GM12874 (cell line): Measurements from ENCODE around the gene ALOX15.

Experiments
- TF ChIP-seq, protein P1 (sequence below): IDR thresholded peaks from 2 replicates; pipeline ENCODE4 v1.5.1; 2011; ENCODE audit warnings: low read depth, mild to moderate bottlenecking, control low read depth, low read length, moderate library complexity; ENCODE audit not compliant: insufficient read depth

ALOX15 gene

DNA sequence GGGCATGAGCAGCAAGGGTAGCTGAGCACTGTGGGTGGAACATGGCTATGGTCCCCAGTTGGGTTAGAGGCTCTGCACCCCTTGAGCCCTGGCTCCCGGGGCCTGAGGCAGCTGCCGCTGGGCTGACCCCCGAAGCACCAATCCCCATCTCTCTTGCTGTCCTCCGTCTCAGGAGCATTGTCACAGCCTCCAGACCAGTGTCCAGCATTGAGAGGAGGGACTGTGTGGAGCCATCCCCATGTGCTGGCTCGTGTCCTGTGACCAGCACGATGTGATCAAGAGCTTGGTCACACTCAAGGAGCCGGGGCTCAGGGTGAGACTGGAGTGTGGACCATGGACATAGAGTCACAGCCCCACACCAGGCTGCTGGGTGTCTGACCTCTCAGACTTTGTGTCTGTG lies 54.3 kb downstream of the ALOX15 start:
- TF ChIP-seq, protein P1, sequence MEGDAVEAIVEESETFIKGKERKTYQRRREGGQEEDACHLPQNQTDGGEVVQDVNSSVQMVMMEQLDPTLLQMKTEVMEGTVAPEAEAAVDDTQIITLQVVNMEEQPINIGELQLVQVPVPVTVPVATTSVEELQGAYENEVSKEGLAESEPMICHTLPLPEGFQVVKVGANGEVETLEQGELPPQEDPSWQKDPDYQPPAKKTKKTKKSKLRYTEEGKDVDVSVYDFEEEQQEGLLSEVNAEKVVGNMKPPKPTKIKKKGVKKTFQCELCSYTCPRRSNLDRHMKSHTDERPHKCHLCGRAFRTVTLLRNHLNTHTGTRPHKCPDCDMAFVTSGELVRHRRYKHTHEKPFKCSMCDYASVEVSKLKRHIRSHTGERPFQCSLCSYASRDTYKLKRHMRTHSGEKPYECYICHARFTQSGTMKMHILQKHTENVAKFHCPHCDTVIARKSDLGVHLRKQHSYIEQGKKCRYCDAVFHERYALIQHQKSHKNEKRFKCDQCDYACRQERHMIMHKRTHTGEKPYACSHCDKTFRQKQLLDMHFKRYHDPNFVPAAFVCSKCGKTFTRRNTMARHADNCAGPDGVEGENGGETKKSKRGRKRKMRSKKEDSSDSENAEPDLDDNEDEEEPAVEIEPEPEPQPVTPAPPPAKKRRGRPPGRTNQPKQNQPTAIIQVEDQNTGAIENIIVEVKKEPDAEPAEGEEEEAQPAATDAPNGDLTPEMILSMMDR: no peak

DNA sequence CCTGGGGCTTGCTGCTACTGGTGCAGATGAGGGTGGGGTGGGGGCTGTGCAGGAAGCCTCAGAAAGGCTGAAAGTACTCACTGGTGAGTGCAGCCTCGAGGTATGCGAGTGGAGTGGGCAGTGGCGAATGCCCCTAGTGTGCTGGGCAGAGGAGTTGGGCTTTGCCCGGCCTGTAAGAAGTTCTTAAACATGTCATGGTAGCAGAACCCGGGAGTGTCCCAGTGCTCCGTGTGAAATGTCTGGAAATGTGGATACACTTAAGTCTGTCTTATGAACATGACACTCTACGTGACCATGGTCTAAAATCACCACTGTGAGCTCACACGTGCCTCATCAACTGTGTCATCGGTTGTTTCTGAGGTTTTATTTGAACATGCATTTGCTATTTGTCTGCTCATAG lies 55.4 kb downstream of the ALOX15 start:
- TF ChIP-seq, protein P1: no peak

DNA sequence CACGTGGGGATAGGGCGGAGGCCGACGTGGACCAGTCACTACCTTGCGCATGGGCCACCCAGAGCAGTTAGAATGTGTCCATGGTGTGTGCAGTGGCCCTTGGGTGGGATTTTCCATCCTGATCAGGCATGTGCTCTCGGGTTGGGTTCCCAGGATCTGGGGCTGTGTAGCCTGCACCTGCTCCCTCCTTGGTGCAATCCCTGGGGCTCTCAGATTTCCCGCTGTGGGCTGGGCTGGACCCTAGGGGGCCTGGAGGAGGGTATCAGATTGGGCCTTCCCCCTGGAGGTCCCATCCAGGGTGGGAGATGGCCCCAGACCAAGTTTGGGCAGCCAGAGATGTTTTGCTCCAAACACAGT lies 55.9 kb downstream of the ALOX15 start:
- TF ChIP-seq, protein P1: no peak

DNA sequence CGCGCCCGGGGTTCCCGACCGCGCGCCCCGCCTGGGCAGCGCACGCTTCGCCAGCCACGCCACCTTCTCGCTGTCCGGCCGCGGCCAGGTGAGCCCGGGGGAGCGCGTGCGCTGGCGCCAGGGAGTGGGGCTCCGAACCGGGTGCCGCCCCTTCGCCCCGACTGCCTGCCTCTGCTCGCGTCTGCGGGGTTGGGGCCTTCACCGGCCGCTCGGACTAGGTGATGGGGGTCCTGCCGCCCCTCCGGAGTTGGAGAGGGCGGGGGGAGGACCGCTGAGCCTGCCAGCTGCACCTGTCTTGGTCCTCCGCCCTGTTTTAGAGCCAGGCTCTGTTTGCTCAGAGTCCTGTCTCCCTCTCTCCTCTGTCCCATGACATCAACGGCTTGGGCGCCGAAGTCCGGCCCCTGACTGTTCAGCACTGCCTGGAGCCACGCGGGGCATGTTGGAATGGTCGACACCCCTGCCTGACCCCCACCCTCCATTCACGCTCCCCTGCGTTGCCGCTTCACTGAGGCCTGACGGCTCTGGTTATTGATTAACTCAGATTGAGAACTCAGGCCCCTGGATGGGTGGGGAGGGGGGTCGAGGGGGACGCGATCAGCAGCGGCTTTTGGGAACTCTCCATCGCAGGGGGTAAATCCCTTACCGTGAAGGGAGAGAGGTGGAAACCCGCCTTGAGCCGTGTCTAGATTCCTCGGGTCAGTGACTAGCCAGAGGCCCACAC lies 56.4 kb downstream of the ALOX15 start:
- TF ChIP-seq, protein P1: no peak

- TF ChIP-seq, protein P1: no peak
Measured at GRCh38 chr17:4584101-4584916, 57.2 kb downstream of the ALOX15 start, which contains the start of gene SMTNL2. Gene SMTNL2 (plus strand): TSS chr17:4584529. CDS start chr17:4584606, 77 bp downstream.

- TF ChIP-seq, protein P1: no peak
Measured at GRCh38 chr17:4583782-4584100, 57.7 kb downstream of the ALOX15 start.

- TF ChIP-seq, protein P1: no peak
Measured at GRCh38 chr17:4583206-4583605, 58.3 kb downstream of the ALOX15 start.
